H1 (cell line): ENCODE results near the gene IFI27L1. TPM values are rescaled to one million over a fixed set of nuclear protein-coding genes. Genes with fewer than 3 reads are reported as not detected.

ENCODE experiments used
- CTCF ChIA-PET: fragments of 300-600 bp; sonication (Branson Sonifier 250); formaldehyde crosslinking; loops from one replicate; lab custom pipeline; 2021; ENCODE audit not compliant: partially characterized antibody; lab: Charles Lee
- POLR2A ChIA-PET: fragments of 300-600 bp; sonication (Branson Sonifier 250); formaldehyde crosslinking; loops from one replicate; lab custom pipeline; 2021; ENCODE audit warnings: inconsistent platforms; ENCODE audit not compliant: partially characterized antibody; lab: Charles Lee
- DNase-seq, 2 experiments: peaks; one replicate each; pipeline versions ENCODE4 v3.0.0 to v3.0.0-alpha.2; 2010 to 2022; ENCODE audit warnings: low spot score in 2 of 2, low read depth in 1 of 2, mixed read lengths in 1 of 2
- FAIRE-seq: peaks from 2 replicates; lab custom pipeline; 2011; peaks lifted over from hg19 to GRCh38; lab: Jason Lieb, UNC
- H2AFZ ChIP-seq: 2 replicates; pipeline ENCODE4 v1.8.1; 2012; ENCODE audit warnings: low read length, inconsistent platforms
- H2AK5ac ChIP-seq: 2 replicates; pipeline ENCODE4 v1.6.1; 2013; ENCODE audit warnings: low read depth, low read length
- H2BK120ac ChIP-seq: replicated peaks from 2 replicates; pipeline ENCODE3; 2013; ENCODE audit warnings: low read depth, low read length, inconsistent platforms
- H2BK12ac ChIP-seq: 2 replicates; pipeline ENCODE4 v1.6.1; 2013; ENCODE audit warnings: low read depth, low read length
- H2BK15ac ChIP-seq: 2 replicates; pipeline ENCODE4 v1.6.1; 2013; ENCODE audit warnings: low read length
- H2BK20ac ChIP-seq: 2 replicates; pipeline ENCODE4 v1.6.1; 2013; ENCODE audit warnings: low read length
- H2BK5ac ChIP-seq: 2 replicates; pipeline ENCODE4 v1.6.1; 2013; ENCODE audit warnings: low read depth, low read length
- H3K14ac ChIP-seq: 2 replicates; pipeline ENCODE4 v1.6.1; 2013; ENCODE audit warnings: inconsistent platforms; ENCODE audit not compliant: insufficient read length
- H3K18ac ChIP-seq: 2 replicates; pipeline ENCODE4 v1.6.1; 2013; ENCODE audit warnings: low read length; ENCODE audit errors: extremely low read depth
- H3K23ac ChIP-seq: 2 replicates; pipeline ENCODE4 v1.6.1; 2013; ENCODE audit warnings: inconsistent platforms; ENCODE audit not compliant: insufficient read length
- H3K23me2 ChIP-seq: 2 replicates; pipeline ENCODE4 v1.6.1; 2013; ENCODE audit warnings: low read depth, low read length
- H3K27ac ChIP-seq: 2 replicates; pipeline ENCODE4 v1.6.1; 2011; ENCODE audit warnings: low read depth, low read length, inconsistent platforms
- H3K27me3 ChIP-seq, 4 experiments: replicated peaks in 1 of 4; 1 replicate in 1 of 4; 2 replicates in 3 of 4; pipeline versions ENCODE4 v1.6.1 to v1.8.1; 2011 to 2013; ENCODE audit warnings: low read length in 3 of 4, mild to moderate bottlenecking in 3 of 4, inconsistent platforms in 2 of 4, mixed read lengths in 2 of 4, moderate library complexity in 1 of 4; ENCODE audit not compliant: control insufficient read depth in 3 of 4, insufficient read depth in 3 of 4; ENCODE audit errors: extremely low read depth in 1 of 4
- H3K36me3 ChIP-seq, 4 experiments: 2 replicates each; pipeline versions ENCODE4 v1.6.1 to v1.8.1; 2011 to 2013; ENCODE audit warnings: mild to moderate bottlenecking in 4 of 4, low read length in 3 of 4, moderate library complexity in 2 of 4, control low read depth in 1 of 4, inconsistent platforms in 1 of 4; ENCODE audit not compliant: insufficient read depth in 4 of 4, control insufficient read depth in 2 of 4
- H3K4ac ChIP-seq: replicated peaks from 2 replicates; pipeline ENCODE3; 2013; ENCODE audit warnings: low read length, low read depth, mixed read lengths, inconsistent platforms; ENCODE audit not compliant: insufficient read length
- H3K4me1 ChIP-seq, 4 experiments: replicated peaks in 1 of 4; 1 replicate in 1 of 4; 2 replicates in 3 of 4; pipeline versions ENCODE4 v1.6.1 to v1.8.1; 2011 to 2013; ENCODE audit warnings: low read length in 3 of 4, inconsistent platforms in 2 of 4, mixed read lengths in 1 of 4; ENCODE audit not compliant: insufficient read depth in 4 of 4, control insufficient read depth in 3 of 4
- H3K4me2 ChIP-seq, 2 experiments: 2 replicates each; pipeline versions ENCODE4 v1.6.1 to v1.8.1; 2011 to 2013; ENCODE audit warnings: low read depth in 2 of 2, low read length in 2 of 2, control low read depth in 1 of 2, inconsistent platforms in 1 of 2, mild to moderate bottlenecking in 1 of 2; ENCODE audit not compliant: insufficient read depth in 1 of 2
- H3K4me3 ChIP-seq, 4 experiments: fragments of 200-600, 300-600 bp in 1 of 4; sonication (generic), shearing (Covaris generic), sonication (Bioruptor Twin) in 1 of 4; 2 replicates each; pipeline versions ENCODE4 v1.5.1 to v1.8.1; 2011 to 2016; ENCODE audit warnings: low read length in 4 of 4, low read depth in 3 of 4, control low read depth in 2 of 4, inconsistent platforms in 2 of 4, mild to moderate bottlenecking in 2 of 4, mixed read lengths in 1 of 4, moderate library complexity in 1 of 4; ENCODE audit not compliant: insufficient read depth in 2 of 4; ENCODE audit errors: extremely low read depth in 1 of 4
- H3K56ac ChIP-seq: replicated peaks from 2 replicates; pipeline ENCODE3; 2013; ENCODE audit warnings: low read depth, mild to moderate bottlenecking, mixed read lengths, low read length, inconsistent platforms; ENCODE audit not compliant: insufficient read length
- H3K79me1 ChIP-seq: 2 replicates; pipeline ENCODE4 v1.6.1; 2013; ENCODE audit warnings: low read depth, low read length, control low read depth
- H3K79me2 ChIP-seq, 2 experiments: 2 replicates each; pipeline versions ENCODE4 v1.6.1 to v1.8.1; 2012 to 2013; ENCODE audit warnings: low read length in 2 of 2, mild to moderate bottlenecking in 2 of 2, inconsistent platforms in 1 of 2; ENCODE audit not compliant: insufficient read depth in 2 of 2, control insufficient read depth in 1 of 2
- H3K9ac ChIP-seq, 4 experiments: replicated peaks in 1 of 4; 1 replicate in 1 of 4; 2 replicates in 3 of 4; pipeline versions ENCODE4 v1.6.1 to v1.8.1; 2011 to 2013; ENCODE audit warnings: low read depth in 3 of 4, low read length in 3 of 4, control low read depth in 2 of 4, mild to moderate bottlenecking in 2 of 4, moderate library complexity in 2 of 4, inconsistent platforms in 1 of 4; ENCODE audit errors: extremely low read depth in 1 of 4
- H3K9me3 ChIP-seq, 2 experiments: 2 replicates each; pipeline versions ENCODE4 v1.6.1 to v1.8.1; 2012 to 2013; ENCODE audit warnings: mild to moderate bottlenecking in 2 of 2, moderate library complexity in 2 of 2, control low read depth in 1 of 2, inconsistent platforms in 1 of 2, low read depth in 1 of 2, low read length in 1 of 2, mixed read lengths in 1 of 2; ENCODE audit not compliant: insufficient read depth in 2 of 2
- H4K20me1 ChIP-seq, 2 experiments: replicated peaks in 1 of 2; 2 replicates each; pipeline versions ENCODE3 to v1.8.1; 2011 to 2013; ENCODE audit warnings: inconsistent platforms in 2 of 2, low read length in 2 of 2, mild to moderate bottlenecking in 1 of 2; ENCODE audit not compliant: insufficient read depth in 2 of 2, control insufficient read depth in 1 of 2
- H4K5ac ChIP-seq: 2 replicates; pipeline ENCODE4 v1.6.1; 2013; ENCODE audit warnings: low read length, low read depth, mixed read lengths, inconsistent platforms; ENCODE audit not compliant: insufficient read length
- H4K8ac ChIP-seq: 2 replicates; pipeline ENCODE4 v1.8.0; 2013; ENCODE audit warnings: mild to moderate bottlenecking, moderate library complexity, low read length, inconsistent platforms; ENCODE audit not compliant: insufficient read depth; ENCODE audit errors: extremely low read depth
- H4K91ac ChIP-seq: replicated peaks from 2 replicates; pipeline ENCODE3; 2013; ENCODE audit warnings: low read length, mixed read lengths, inconsistent platforms; ENCODE audit not compliant: insufficient read length
- EGR1 ChIP-seq: IDR thresholded peaks from 2 replicates; pipeline ENCODE4 v1.6.1; 2011; ENCODE audit warnings: low read depth, low read length, borderline replicate concordance
- HDAC2 ChIP-seq, 2 experiments: fragments of 300-600 bp in 1 of 2; sonication (generic) in 1 of 2; IDR thresholded peaks; 2 replicates each; pipeline ENCODE4 v1.6.1; 2011 to 2012; ENCODE audit warnings: low read depth in 2 of 2, low read length in 2 of 2, mild to moderate bottlenecking in 2 of 2, moderate library complexity in 2 of 2, borderline replicate concordance in 1 of 2, inconsistent platforms in 1 of 2
- POLR2A ChIP-seq, 2 experiments: IDR thresholded peaks; 1 replicate in 1 of 2; 2 replicates in 1 of 2; pipeline ENCODE4 v1.6.1; 2011; ENCODE audit warnings: low read depth in 2 of 2, low read length in 2 of 2, mild to moderate bottlenecking in 2 of 2; ENCODE audit errors: control extremely low read depth in 1 of 2
- RBBP5 ChIP-seq: IDR thresholded peaks from 2 replicates; pipeline ENCODE4 v1.7.1; 2012; ENCODE audit warnings: low read depth, mild to moderate bottlenecking, inconsistent platforms, low read length, moderate library complexity, borderline replicate concordance
- SIX5 ChIP-seq: IDR thresholded peaks from 2 replicates; pipeline ENCODE4 v1.6.1; 2011; ENCODE audit warnings: mild to moderate bottlenecking, low read depth, low read length
- SRF ChIP-seq: IDR thresholded peaks from 2 replicates; pipeline ENCODE4 v1.6.1; 2011; ENCODE audit warnings: mild to moderate bottlenecking, low read depth, low read length, moderate library complexity
- WGBS, 2 experiments: shearing (Covaris generic) in 1 of 2; methylation state at CpG; one replicate each; pipeline versions ENCODE4 v1.1.6 to v1.1.7; 2013 to 2015; ENCODE audit warnings: low lambda C conversion rate in 2 of 2, mixed read lengths in 2 of 2, inconsistent platforms in 1 of 2, low coverage in 1 of 2, missing lambda C conversion rate in 1 of 2; ENCODE audit not compliant: insufficient replicate concordance in 2 of 2, insufficient coverage in 1 of 2, insufficient read length in 1 of 2; ENCODE audit errors: extremely low coverage in 1 of 2, missing lambda C conversion rate in 1 of 2; 5-methylcytosine and 5-hydroxymethylcytosine counted together
- polyA plus RNA-seq, 7 experiments: library from polyadenylated mRNA; depleted of rRNA in 3 of 7; stranded (reverse) in 5 of 7; unstranded in 2 of 7; fragments of >200 nt in 5 of 7; fragments of 200-250 nt in 2 of 7; gene quantifications; 1 replicate in 5 of 7; 2 replicates in 1 of 7; 4 replicates in 1 of 7; pipeline versions ENCODE4 v1.2.1 to v1.2.3, GENCODE V29; 2011 to 2013; ENCODE audit warnings: missing spikeins in 2 of 7, mixed read lengths in 2 of 7
- total RNA-seq: library from RNA; stranded (reverse); fragmentation: NEBNext Ultra II Directional; extraction: Animal tissue kit (Norgen Biotek cat#: 25700); gene quantifications from 2 replicates; pipeline ENCODE4 v1.2.1, GENCODE V29; 2021

Gene IFI27L1
- total and polyA plus RNA-seq, 2 of the 8 experiments (the other 6 are each of a cell fraction or from before 2014, with no cell fraction given) = 21.2 to 30.5 TPM

DNA sequence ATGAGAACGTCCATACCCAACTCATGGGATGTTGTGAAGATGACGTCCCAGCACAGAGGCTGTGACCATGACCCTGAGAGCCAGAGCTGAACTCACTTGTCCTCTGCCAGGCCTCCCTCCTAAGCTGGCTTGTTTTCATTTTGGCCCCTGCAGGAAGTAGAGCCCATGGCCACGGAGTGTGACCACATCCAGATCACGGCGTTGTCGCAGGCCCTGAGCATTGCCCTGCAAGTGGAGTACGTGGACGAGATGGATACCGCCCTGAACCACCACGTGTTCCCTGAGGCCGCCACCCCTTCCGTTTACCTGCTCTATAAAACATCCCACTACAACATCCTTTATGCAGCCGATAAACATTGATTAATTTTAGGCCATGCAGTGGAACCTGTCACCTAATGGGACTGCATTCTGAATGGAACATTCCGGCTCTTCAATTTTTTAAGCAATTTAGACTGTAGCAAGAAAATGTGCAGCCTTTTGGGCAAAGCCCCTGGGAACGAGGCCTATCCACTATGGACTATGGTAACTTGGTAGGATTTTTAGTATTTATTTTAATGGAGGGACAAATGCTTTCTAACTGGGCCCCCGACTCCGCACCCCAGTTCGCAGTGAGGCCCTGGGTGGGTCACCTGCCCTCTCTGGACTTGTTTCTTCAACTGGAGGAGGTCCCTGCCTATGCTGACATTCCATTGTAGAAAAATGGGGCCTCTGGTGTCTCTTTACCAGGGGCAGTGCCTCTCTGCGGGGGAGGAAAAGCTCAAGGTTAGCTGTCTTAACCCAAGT, 35.4 kb upstream of the IFI27L1 start:
- no peak overlapping the region for H2AK5ac ChIP-seq
- H2AFZ ChIP-seq = no peak overlapping the region
- H3K4ac ChIP-seq = no peak overlapping the region
- H2BK15ac ChIP-seq = no peak overlapping the region
- no peak overlapping the region for H4K5ac ChIP-seq
- no peak overlapping the region for H4K91ac ChIP-seq
- H3K23me2 ChIP-seq = no peaks in the 10 kb centered on the region
- 88% methylated on average over 19 of the region's 19 CpGs; no CpG with 5 or more reads in 1 of the 2 experiments for WGBS, 2 experiments
- no peaks in the 10 kb centered on the region for H3K4me1 ChIP-seq
- ChIA-PET CTCF (interaction anchor here (0.8 to 9.0 kb wide), 4 partner anchors 9 to 106 kb away, joined by 3 to 105 read pairs (median 8); no protein-coding TSS in a partner anchor), POLR2A (interaction anchor here (0.8 kb wide), 1 partner anchor 13 kb away, joined by 3 read pairs; no protein-coding TSS in a partner anchor)
- no peaks in the 10 kb centered on the region for H3K27me3 ChIP-seq
- no peaks in the 10 kb centered on the region for H3K9me3 ChIP-seq
- FAIRE-seq (no peak), DNase-seq (no peak)
- no peak overlapping the region for H2BK5ac ChIP-seq
- H2BK120ac ChIP-seq = no peak overlapping the region
- peaks cover 0 to 5% of the 10 kb centered on the region in 2 experiments for H4K20me1 ChIP-seq
- no peak overlapping the region for H2BK12ac ChIP-seq
- H4K8ac ChIP-seq = no peak overlapping the region; the same call in 1 of the 2 replicates
- H3K79me2 ChIP-seq = no peaks in the 10 kb centered on the region
- H2BK20ac ChIP-seq = no peak overlapping the region
- H3K18ac ChIP-seq = no peak overlapping the region
- no peak overlapping the region for H3K23ac ChIP-seq
- peaks cover 18 to 61% (median 31%) of the 10 kb centered on the region in 4 experiments for H3K36me3 ChIP-seq
- no peak overlapping the region for H3K9ac ChIP-seq
- no peak overlapping the region for H3K4me3 ChIP-seq
- H3K4me2 ChIP-seq = no peak overlapping the region
- no peak overlapping the region for H3K27ac ChIP-seq
- H3K79me1 ChIP-seq = no peaks in the 10 kb centered on the region
- no peak overlapping the region for H3K14ac ChIP-seq
- no peak overlapping the region for H3K56ac ChIP-seq
- no peak for TF ChIP-seq EGR1
- TF ChIP-seq HDAC2 (IDR thresholded peaks at IDR 0.05; ENCODE audit: borderline replicate concordance in 1 of 2, low read depth in 2 of 2, low read length in 2 of 2) = no peak
- no peak for TF ChIP-seq POLR2A (IDR thresholded peaks at IDR 0.05; ENCODE audit: control extremely low read depth in 1 of 2, low read depth in 2 of 2, low read length in 2 of 2)
- no peak for TF ChIP-seq SIX5
- no peak for TF ChIP-seq SRF
- TF ChIP-seq RBBP5 = no peak
